Body of pancreas (tissue), 4 donors: ENCODE data around the gene FIGN.

Experiments used
- CTCF ChIP-seq, 7 experiments: fragments of 450-650 bp in 4 of 7; fragments of 200-600 bp in 3 of 7; sonication (generic) in 3 of 7; IDR thresholded peaks; one replicate each; pipeline ENCODE4 v1.5.1; 2016 to 2019; ENCODE audit warnings: antibody characterized with exemption in 7 of 7
- POLR2A ChIP-seq, 3 donors: fragments of 450-650 bp; IDR thresholded peaks; one replicate each; pipeline ENCODE4 v1.6.1; 2016; ENCODE audit warnings: antibody characterized with exemption in 3 of 3, mild to moderate bottlenecking in 2 of 3

DNA sequence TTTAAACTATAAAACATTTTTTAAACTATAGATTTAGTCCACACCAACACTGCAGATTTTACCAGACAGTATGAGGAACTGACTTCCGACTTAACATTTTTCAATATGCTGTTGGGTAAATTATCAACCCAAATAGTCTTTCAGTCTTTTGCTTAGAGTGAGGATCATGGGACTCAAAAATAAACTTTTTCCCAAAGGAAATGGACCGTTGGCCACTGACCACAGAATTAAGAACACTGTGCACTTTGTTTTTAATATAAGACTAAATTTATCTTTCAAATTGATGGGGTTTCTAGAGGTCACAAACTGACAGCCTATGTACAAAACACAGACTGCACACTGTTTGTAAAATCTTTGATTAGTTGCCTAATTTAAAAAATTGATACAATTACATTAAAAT, 44.9 kb downstream of the FIGN start:
- TF ChIP-seq CTCF (IDR thresholded peaks at IDR 0.05) (no peak), POLR2A (IDR thresholded peaks at IDR 0.05) (no peak)
